GM12873 (cell line): ENCODE data around the gene KCTD17.

Experiments
- TF ChIP-seq, protein P1 (sequence below): IDR thresholded peaks from 2 replicates; pipeline ENCODE4 v1.5.1; 2012; ENCODE audit warnings: low read depth, mild to moderate bottlenecking, moderate library complexity, low read length, control low read depth; ENCODE audit not compliant: insufficient read depth; ENCODE audit errors: missing control alignments

Gene KCTD17

DNA sequence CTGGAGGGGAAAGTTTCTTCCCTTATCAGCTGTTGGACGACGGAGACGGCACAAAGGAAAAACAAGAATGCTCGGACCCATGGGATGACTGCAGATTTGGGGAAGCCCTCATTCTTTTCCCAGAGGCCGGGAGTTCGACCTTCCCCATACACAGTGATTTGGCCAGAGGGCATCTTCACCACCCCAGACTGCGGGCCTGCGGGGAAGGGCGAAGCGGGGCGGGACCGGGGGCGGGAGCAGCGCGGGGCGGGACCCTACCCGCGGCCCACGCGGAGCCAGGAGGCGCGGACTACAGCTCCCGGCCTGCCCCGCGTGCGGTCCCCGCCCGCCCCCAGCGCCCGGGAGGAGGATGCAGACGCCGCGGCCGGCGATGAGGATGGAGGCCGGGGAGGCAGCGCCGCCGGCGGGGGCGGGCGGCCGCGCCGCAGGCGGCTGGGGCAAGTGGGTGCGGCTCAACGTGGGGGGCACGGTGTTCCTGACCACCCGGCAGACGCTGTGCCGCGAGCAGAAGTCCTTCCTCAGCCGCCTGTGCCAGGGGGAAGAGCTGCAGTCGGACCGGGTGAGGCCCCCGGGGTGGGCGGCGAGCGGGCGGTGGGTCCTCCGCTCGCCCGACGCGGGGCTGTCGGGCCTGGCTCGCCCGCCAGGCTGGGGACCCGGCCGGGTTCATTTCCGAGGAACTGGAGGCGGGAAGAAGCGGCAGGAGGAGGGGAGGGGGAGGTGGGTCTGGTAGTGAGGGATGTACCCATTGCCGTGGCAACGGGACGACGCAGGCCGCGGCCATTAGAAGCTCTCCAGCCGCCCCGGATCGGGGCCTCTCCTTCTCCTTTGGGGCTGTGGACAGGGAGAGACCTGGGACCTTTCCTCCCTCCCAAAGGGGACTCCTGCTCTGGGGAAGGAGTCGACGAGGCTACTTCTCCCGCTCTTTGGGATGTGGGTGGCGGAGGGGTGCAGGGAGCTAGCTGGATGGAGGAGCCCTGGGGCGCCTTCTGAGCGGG, at the start of gene KCTD17:
Gene KCTD17 (plus strand): TSS at position 352 of the 995 bp plus-strand sequence. CDS start 19 bp downstream, at position 371.
- TF ChIP-seq, protein P1, sequence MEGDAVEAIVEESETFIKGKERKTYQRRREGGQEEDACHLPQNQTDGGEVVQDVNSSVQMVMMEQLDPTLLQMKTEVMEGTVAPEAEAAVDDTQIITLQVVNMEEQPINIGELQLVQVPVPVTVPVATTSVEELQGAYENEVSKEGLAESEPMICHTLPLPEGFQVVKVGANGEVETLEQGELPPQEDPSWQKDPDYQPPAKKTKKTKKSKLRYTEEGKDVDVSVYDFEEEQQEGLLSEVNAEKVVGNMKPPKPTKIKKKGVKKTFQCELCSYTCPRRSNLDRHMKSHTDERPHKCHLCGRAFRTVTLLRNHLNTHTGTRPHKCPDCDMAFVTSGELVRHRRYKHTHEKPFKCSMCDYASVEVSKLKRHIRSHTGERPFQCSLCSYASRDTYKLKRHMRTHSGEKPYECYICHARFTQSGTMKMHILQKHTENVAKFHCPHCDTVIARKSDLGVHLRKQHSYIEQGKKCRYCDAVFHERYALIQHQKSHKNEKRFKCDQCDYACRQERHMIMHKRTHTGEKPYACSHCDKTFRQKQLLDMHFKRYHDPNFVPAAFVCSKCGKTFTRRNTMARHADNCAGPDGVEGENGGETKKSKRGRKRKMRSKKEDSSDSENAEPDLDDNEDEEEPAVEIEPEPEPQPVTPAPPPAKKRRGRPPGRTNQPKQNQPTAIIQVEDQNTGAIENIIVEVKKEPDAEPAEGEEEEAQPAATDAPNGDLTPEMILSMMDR: no peak

DNA sequence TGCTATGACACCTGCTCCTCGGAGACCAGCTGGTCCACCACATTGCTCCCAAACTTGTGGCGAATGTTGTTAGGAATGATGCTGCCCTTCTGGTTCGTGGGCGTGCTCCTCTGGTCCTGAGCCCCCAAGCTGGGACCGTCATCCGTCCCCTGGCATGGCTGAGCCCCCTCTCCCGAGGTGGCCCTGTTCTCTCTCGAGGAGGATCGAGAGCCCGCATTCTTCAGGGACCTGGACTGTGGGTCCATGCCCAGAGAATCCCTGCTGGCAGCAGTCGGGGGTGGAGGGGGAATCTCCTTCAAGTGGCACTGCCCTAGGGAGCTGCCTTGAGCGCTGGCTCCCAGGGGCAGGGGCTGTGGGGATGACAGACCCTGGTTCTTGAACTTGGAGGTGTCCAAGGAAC, 49.7 kb upstream of the KCTD17 start:
- TF ChIP-seq, protein P1: no peak

DNA sequence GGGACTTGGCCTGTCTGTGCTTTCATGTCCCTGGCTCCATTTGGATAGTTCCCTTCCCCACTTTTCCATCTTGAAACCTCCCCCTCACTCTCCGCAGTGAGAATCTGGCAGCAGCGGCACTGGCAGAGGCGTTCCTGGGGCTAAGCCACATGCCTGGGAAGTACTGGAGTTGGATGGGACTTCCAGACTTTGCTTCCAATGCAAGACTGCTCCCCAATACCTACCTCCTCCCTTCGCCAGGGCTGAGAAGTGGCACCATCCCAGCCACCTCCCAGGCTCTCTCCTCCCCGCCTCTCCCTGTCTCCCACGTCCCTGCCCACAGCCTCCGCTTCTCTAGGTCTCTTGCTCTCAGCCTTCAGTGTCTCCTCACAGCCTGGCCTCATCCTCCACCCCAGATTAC, 48.9 kb upstream of the KCTD17 start:
- TF ChIP-seq, protein P1: no peak

- TF ChIP-seq, protein P1: no peak
These were observed 43.9 kb upstream of the KCTD17 start for GRCh38 chr22:37007651-37008050.

DNA sequence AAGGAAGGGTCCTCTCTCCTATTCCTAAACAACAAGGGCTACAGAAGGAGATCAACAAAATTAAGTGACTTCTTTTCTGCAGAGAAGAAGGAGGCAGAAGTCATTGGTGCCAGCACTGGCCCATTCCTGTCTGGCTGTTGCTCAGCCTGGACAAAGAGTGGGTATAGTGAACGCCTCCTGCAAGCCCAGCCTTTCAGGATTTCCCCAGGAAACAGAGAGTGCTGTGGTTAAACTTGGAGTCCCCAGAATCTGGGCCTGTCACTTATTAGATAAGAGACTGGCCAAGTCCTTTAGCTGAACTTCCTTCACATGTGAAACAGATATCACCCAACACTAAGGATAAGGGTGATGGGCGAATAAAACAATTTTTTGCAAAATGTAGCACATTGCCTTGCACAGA, 43.2 kb upstream of the KCTD17 start:
- TF ChIP-seq, protein P1: no peak

GRCh38 chr22:37009490-37009889, 42.1 kb upstream of the KCTD17 start:
- TF ChIP-seq, protein P1: no peak

GRCh38 chr22:37010174-37010573, 41.4 kb upstream of the KCTD17 start:
- TF ChIP-seq, protein P1: no peak
